Activated T-cell treated with anti-CD3 and anti-CD28 coated beads for 24 hours (primary cell): ENCODE results near the gene C16orf96.

Source experiments
- DNase-seq: peaks from one replicate; pipeline ENCODE4 v3.0.0-alpha.2; 2020; ENCODE audit warnings: low read depth

Gene C16orf96

GRCh38 chr16:4618645-4619418 lies 62.7 kb downstream of the C16orf96 start:
- DNase-seq = no peak

DNA sequence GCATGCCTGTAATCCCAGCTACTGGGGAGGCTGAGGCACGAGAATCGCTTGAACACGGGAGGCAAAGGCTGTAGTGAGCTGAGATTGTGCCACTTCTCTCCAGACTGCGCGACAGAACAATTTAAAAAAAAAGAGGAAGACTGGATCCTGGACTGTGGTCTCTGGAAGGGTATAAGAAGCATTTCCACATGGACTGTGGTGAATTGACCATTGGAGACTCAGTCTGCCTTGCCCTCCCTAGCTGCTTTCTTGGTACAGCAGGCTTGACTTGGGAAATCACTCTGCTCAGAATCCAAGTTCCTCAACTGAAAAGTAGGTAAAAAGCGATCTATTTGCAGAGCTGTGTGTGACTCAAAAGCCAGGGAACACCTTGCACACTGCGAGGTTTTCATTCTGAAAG lies 67.5 kb downstream of the C16orf96 start:
- DNase-seq = no peak

GRCh38 chr16:4624015-4624826 lies 68.1 kb downstream of the C16orf96 start, which contains the start of gene MGRN1:
Gene MGRN1, plus strand, starts transcription at chr16:4624826. Its CDS starts 135 bp downstream, at chr16:4624961.
- DNase-seq = peak; percentile 90

DNA sequence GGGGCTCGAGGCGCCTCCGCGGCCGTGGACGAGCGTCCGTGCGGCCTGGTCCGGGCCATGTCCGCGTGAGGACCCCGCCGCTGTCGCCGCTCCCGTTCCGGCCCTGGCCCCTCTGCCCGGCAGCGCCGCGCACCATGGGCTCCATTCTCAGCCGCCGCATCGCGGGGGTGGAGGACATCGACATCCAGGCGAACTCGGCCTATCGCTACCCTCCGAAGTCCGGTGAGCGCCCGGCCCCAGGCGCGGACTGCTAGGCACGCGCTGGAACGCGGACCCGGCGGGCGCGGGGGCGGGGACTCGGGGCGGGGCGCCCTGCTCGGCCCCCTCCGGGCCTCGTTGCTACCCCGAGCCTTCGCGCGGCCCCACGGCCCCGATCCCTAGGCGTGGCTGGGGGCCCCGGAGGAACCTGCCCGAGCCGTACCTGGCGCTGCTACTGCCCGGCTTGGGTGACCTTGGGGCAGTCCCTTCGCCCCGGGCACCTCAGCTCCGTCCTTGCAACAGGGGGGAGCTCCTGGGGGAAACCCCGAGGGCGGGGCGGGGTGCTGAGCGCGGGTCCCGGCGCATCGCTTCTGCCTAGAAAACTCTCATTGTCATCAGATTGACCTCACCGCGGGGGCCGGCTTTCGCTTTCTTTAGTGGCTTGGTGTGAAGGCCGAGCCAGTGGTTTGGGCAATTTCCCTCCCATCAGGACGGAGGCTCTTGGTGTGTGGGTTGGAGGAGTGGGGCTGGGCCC lies 68.9 kb downstream of the C16orf96 start:
- DNase-seq = peak; percentile 63

DNA sequence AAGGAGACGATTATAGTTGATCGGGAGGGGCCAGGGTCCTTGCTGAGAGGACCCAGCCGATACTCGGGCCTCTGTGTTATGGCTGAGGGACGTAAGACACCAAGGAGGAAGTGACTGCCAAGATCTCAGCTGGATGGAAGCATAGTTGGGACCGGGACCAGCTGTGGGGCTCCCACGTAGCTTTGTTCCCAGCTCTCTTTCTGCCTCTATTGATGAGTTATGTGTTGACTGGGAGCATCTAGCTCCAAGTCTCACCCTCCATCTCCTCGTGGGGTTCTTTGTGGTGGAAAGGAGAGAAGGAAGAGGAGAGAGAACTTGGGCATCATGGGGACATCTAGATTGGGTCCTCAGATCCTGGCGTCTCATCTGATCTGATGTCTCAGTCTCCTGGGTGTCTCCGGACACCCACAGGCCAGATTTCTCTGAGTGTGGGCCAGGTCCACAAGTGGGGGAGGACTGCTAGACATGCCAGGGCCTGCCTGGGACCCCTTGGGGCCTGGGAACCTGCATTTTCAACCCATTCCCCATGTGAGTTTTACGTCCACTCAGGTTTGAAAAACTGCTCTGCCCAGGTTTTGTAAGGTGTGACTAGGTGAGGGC lies 69.5 kb downstream of the C16orf96 start:
- no peak for DNase-seq

DNA sequence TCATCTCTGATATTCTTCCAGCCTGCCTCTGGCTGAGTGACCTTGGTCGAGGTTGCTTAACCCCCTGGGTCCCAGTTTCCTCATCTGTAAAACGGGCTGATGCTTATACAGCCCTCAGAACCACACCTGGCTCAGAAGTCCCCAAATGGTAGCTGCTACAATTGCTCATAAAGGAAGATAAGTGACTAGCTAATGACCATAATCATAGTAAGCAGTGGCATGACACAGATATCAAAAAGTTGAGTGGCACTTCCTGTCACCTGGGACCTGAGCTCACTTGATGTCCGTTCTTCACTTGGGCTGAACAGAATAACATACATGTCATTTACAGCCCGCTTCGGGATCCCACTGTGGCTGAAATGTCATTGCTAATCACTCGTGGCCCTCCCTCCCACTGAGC lies 70.3 kb downstream of the C16orf96 start:
- no peak for DNase-seq

GRCh38 chr16:4628283-4628682 lies 72.1 kb downstream of the C16orf96 start:
- no peak for DNase-seq

DNA sequence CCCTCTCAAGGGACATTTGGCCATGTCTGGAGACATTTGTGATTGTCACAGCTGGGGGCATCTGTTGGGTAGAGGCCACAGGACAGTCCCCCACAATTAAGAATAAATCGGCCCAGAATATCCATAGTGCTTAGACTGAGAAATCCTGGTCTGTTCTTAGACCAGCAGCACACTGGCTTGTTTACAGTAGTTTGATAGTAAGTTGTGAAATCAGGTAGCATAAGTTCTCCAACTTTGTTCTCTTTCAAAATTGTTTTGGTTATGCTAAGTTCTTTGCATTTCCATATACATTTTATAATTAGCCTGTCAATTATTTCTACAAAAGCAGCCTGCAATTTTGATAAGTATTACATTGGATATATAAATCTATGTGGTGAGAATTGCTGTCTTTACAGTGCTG lies 75.3 kb downstream of the C16orf96 start:
- no peak for DNase-seq

DNA sequence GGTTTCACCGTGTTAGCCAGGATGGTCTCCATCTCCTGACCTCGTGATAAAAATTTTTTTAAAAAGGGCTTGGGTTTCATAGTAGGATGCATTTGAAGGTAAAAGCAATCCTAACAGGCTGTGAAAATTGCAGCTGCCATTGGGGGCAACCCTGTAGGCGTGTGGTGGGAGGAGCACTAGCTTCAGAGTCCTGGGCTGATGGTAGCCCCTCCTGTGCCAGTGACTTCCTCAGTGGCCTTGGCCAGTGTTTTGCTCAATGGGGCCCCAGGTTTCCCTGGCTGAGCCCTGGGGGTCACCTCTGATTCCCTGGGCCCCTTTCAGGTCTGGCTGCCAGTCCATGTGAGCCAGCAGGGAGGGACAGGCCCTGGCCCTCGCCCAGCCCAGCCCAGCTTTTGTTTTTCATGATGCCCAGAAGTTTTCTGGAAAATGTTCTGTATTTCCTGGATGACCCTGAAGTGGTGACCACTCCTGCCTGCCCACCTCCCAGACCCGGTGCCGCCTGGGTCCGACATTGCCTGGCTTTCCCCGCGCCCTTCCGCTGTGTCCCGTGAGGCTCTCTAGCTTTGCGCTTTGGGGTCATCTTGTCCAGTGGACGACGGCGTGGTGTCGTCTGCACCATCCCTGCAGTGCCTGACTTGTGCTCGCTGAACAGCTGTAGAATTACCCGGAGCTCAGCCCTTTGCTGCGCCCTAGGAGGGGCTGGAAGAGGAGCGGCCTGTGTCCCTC lies 77.9 kb downstream of the C16orf96 start:
- no peak for DNase-seq

DNA sequence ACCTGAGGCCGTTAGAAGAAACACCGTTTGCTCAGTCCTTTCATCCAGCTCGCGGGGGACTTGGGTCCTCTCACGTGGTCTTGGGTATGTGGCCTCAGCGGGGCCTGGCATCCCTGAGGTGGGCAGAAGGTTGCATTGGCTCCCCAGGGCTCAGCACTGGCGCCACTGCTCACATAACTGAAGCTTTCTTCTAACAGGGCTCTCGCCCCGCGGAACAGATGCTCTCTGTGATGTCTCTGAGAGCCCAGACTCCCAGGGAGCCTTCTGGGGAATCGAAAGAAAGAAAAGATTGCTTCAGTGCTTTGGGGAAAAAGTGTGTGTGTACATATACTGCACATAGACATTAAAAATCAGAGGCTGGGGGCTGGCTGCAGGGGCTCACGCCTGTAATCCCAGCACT lies 78.6 kb downstream of the C16orf96 start:
- no peak for DNase-seq

GRCh38 chr16:4636196-4636595 lies 80.1 kb downstream of the C16orf96 start:
- no peak for DNase-seq

GRCh38 chr16:4637501-4638166 lies 81.5 kb downstream of the C16orf96 start:
- no peak for DNase-seq

DNA sequence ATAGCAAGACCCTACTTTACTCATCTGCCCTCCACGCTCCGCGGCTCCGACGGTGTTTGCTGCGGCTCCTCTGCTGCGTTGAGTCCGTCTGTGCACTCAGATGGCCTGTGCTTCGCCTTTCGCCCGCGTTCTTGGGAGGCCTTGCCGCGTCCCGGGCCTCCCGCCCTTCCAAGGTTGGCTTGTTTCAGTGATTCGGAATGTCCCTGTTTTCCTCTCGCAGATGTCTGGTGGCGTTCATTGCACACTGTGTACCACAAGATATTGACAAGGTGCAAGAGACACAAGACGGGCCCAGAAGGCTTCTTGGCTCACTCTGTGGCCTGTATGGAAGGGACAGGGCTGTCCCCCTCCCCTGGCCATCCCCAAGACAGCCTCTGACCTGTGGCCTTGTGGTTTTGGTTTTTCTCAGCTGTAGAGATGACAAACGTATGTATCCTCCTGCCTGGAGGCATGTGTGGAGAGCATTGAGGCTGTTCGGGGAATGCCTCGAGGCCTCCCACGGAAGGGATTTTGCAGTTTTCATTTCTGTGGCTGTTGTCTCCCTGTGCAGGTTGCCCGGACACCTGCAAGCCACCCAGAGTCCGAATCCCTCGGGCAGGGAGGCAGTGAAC lies 83.9 kb downstream of the C16orf96 start:
- DNase-seq = no peak

DNA sequence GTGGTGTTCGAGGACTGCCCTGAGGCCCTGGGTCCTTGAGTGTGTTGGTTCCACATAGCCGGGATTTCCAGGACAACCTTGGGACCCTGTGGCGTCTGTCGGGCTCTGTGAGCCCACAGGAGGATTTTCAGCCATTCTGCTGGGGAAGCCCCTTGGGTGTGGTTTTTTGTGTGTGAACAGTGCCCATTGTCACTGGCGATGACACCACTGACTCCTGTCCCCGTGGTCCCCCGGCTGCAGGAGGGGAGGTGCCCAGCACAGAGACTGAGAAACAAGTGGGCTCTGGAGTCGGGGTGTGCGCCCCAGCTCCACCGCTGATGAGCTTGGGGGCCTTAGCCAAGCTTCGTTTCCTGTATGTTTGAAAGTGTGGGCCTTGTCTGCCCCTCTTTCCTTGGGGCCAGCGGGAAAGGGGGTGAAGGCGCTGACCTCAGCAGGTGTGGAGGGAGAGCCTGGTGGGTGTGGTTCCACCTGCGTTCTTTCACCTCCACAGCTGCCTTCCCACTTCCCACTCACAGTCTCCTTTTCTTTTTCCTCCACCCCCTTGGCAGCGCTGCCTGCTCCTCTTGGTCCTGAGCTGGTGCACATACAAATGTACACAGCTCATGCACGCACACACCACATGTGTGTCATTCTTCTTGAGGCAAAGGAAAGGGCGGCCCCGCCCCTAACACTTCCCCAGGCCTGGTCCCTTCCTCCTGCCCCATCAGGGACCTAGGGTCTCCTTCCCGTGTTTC lies 84.6 kb downstream of the C16orf96 start:
- no peak for DNase-seq

DNA sequence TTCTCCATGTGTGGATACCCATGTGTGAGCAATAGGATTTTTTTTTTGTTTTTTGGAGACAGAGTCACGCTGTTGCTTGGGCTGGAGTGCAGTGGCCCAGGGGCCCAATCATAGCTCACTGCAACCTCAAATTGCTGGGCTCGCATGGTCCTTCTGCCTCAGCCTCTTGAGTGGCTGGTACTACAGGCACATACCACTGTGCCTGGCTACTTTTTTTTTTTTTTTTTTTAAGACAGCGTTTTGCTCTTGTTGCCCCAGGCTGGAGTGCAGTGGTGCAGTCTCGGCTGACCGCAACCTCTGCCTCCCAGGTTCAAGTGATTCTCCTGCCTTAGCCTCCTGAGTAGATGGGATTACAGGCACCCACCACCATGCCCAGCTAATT lies 85.2 kb downstream of the C16orf96 start:
- no peak for DNase-seq

DNA sequence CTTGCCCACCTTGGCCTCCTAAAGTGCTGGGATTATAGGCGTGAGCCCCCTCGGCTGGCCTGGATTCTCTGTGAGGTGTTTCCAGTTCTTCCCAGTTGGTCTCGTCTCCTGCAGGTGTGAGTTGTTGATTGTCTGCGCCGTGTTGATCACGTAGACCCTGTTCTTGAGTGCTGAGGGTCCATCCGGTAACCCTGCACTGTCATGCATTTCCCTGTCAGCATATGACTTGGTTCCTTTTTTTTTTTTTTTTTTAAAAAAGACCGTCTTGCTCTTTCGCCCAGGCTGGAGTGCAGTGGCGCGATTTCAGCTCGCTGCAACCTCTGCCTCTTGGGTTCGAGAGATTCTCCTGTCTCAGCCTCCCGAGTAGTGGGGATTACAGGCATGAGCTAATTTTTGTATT lies 85.8 kb downstream of the C16orf96 start:
- DNase-seq = no peak

DNA sequence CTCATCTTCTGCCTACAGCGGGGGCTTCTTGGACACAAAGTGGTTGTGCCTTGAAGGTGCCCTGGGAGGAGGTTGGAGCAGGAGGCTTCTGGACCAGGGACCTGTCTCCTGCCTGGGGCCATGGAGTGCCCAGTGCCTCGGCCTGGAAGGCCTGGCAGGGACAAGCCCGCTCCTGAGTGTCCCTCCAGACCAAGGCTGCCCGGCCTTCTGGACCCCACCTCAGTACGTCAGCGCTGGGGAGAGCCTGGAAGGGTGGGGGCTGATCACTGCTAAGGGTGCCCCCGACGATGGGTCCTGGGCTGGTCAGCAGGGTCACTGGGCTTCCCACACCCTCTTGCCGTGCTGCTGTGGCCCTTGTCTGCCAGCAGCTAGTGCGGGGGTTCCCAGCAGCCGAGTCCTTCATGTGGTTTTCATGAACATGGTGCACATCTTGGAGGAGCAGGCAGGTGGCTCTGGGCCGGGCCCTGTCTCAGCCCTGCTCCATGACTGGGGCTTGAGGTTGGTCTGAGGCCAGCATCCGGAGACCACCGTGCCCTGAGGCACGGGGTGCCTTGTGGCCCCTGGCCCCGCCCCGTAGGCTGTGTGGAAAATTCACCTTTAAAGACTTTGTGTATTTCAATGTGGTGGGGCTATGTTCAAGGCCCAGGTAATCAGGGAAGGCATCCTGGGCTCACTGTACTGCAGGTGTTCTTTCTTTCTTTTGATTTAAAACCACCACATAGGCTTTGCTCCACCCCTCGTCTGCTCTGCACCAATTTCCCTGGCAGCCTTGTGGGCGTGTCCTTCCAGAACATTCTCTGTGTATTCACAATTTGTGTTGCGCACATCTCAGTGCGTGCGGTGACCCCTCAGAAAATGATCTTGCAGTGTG lies 90.9 kb downstream of the C16orf96 start:
- no peak for DNase-seq

DNA sequence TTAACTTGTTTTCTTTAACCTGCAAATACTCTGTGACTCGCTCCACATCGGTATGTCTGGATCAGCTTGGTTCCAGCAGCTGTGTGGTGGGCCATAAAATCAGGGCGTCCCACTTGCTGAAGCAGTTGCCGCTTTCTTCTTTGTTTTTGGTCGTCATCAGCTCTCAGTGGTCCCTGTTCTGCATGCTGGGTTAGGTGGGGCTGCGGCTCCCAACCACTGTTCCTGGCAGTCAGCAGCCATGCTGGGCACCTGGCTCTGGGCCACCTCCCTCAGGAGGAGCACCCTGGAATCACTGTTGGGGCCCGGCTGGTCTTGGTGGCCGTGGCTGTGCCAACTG lies 91.5 kb downstream of the C16orf96 start:
- no peak for DNase-seq

- DNase-seq = no peak
Measured at GRCh38 chr16:4648917-4649316, 92.8 kb downstream of the C16orf96 start.
